H1 (cell line): ENCODE data around the gene ANP32A. TPM values are rescaled to one million over a fixed set of nuclear protein-coding genes. Genes with fewer than 3 reads are reported as not detected.

ENCODE experiments used
- CTCF ChIA-PET: fragments of 300-600 bp; sonication (Branson Sonifier 250); formaldehyde crosslinking; loops from one replicate; lab custom pipeline; 2021; ENCODE audit not compliant: partially characterized antibody; lab: Charles Lee
- POLR2A ChIA-PET: fragments of 300-600 bp; sonication (Branson Sonifier 250); formaldehyde crosslinking; loops from one replicate; lab custom pipeline; 2021; ENCODE audit warnings: inconsistent platforms; ENCODE audit not compliant: partially characterized antibody; lab: Charles Lee
- DNase-seq, 2 experiments: peaks; one replicate each; pipeline versions ENCODE4 v3.0.0 to v3.0.0-alpha.2; 2010 to 2022; ENCODE audit warnings: low spot score in 2 of 2, low read depth in 1 of 2, mixed read lengths in 1 of 2
- FAIRE-seq: peaks from 2 replicates; lab custom pipeline; 2011; peaks lifted over from hg19 to GRCh38; lab: Jason Lieb, UNC
- H2AFZ ChIP-seq: 2 replicates; pipeline ENCODE4 v1.8.1; 2012; ENCODE audit warnings: low read length, inconsistent platforms
- H2AK5ac ChIP-seq: 2 replicates; pipeline ENCODE4 v1.6.1; 2013; ENCODE audit warnings: low read depth, low read length
- H2BK120ac ChIP-seq: replicated peaks from 2 replicates; pipeline ENCODE3; 2013; ENCODE audit warnings: low read depth, low read length, inconsistent platforms
- H2BK12ac ChIP-seq: 2 replicates; pipeline ENCODE4 v1.6.1; 2013; ENCODE audit warnings: low read depth, low read length
- H2BK15ac ChIP-seq: 2 replicates; pipeline ENCODE4 v1.6.1; 2013; ENCODE audit warnings: low read length
- H2BK20ac ChIP-seq: 2 replicates; pipeline ENCODE4 v1.6.1; 2013; ENCODE audit warnings: low read length
- H2BK5ac ChIP-seq: 2 replicates; pipeline ENCODE4 v1.6.1; 2013; ENCODE audit warnings: low read depth, low read length
- H3K14ac ChIP-seq: 2 replicates; pipeline ENCODE4 v1.6.1; 2013; ENCODE audit warnings: inconsistent platforms; ENCODE audit not compliant: insufficient read length
- H3K18ac ChIP-seq: 2 replicates; pipeline ENCODE4 v1.6.1; 2013; ENCODE audit warnings: low read length; ENCODE audit errors: extremely low read depth
- H3K23ac ChIP-seq: 2 replicates; pipeline ENCODE4 v1.6.1; 2013; ENCODE audit warnings: inconsistent platforms; ENCODE audit not compliant: insufficient read length
- H3K23me2 ChIP-seq: 2 replicates; pipeline ENCODE4 v1.6.1; 2013; ENCODE audit warnings: low read depth, low read length
- H3K27ac ChIP-seq: 2 replicates; pipeline ENCODE4 v1.6.1; 2011; ENCODE audit warnings: low read depth, low read length, inconsistent platforms
- H3K27me3 ChIP-seq, 4 experiments: replicated peaks in 1 of 4; 1 replicate in 1 of 4; 2 replicates in 3 of 4; pipeline versions ENCODE4 v1.6.1 to v1.8.1; 2011 to 2013; ENCODE audit warnings: low read length in 3 of 4, mild to moderate bottlenecking in 3 of 4, inconsistent platforms in 2 of 4, mixed read lengths in 2 of 4, moderate library complexity in 1 of 4; ENCODE audit not compliant: control insufficient read depth in 3 of 4, insufficient read depth in 3 of 4; ENCODE audit errors: extremely low read depth in 1 of 4
- H3K36me3 ChIP-seq, 4 experiments: 2 replicates each; pipeline versions ENCODE4 v1.6.1 to v1.8.1; 2011 to 2013; ENCODE audit warnings: mild to moderate bottlenecking in 4 of 4, low read length in 3 of 4, moderate library complexity in 2 of 4, control low read depth in 1 of 4, inconsistent platforms in 1 of 4; ENCODE audit not compliant: insufficient read depth in 4 of 4, control insufficient read depth in 2 of 4
- H3K4ac ChIP-seq: replicated peaks from 2 replicates; pipeline ENCODE3; 2013; ENCODE audit warnings: low read length, low read depth, mixed read lengths, inconsistent platforms; ENCODE audit not compliant: insufficient read length
- H3K4me1 ChIP-seq, 4 experiments: replicated peaks in 1 of 4; 1 replicate in 1 of 4; 2 replicates in 3 of 4; pipeline versions ENCODE4 v1.6.1 to v1.8.1; 2011 to 2013; ENCODE audit warnings: low read length in 3 of 4, inconsistent platforms in 2 of 4, mixed read lengths in 1 of 4; ENCODE audit not compliant: insufficient read depth in 4 of 4, control insufficient read depth in 3 of 4
- H3K4me2 ChIP-seq, 2 experiments: 2 replicates each; pipeline versions ENCODE4 v1.6.1 to v1.8.1; 2011 to 2013; ENCODE audit warnings: low read depth in 2 of 2, low read length in 2 of 2, control low read depth in 1 of 2, inconsistent platforms in 1 of 2, mild to moderate bottlenecking in 1 of 2; ENCODE audit not compliant: insufficient read depth in 1 of 2
- H3K4me3 ChIP-seq, 4 experiments: fragments of 200-600, 300-600 bp in 1 of 4; sonication (generic), shearing (Covaris generic), sonication (Bioruptor Twin) in 1 of 4; 2 replicates each; pipeline versions ENCODE4 v1.5.1 to v1.8.1; 2011 to 2016; ENCODE audit warnings: low read length in 4 of 4, low read depth in 3 of 4, control low read depth in 2 of 4, inconsistent platforms in 2 of 4, mild to moderate bottlenecking in 2 of 4, mixed read lengths in 1 of 4, moderate library complexity in 1 of 4; ENCODE audit not compliant: insufficient read depth in 2 of 4; ENCODE audit errors: extremely low read depth in 1 of 4
- H3K56ac ChIP-seq: replicated peaks from 2 replicates; pipeline ENCODE3; 2013; ENCODE audit warnings: low read depth, mild to moderate bottlenecking, mixed read lengths, low read length, inconsistent platforms; ENCODE audit not compliant: insufficient read length
- H3K79me1 ChIP-seq: 2 replicates; pipeline ENCODE4 v1.6.1; 2013; ENCODE audit warnings: low read depth, low read length, control low read depth
- H3K79me2 ChIP-seq, 2 experiments: 2 replicates each; pipeline versions ENCODE4 v1.6.1 to v1.8.1; 2012 to 2013; ENCODE audit warnings: low read length in 2 of 2, mild to moderate bottlenecking in 2 of 2, inconsistent platforms in 1 of 2; ENCODE audit not compliant: insufficient read depth in 2 of 2, control insufficient read depth in 1 of 2
- H3K9ac ChIP-seq, 4 experiments: replicated peaks in 1 of 4; 1 replicate in 1 of 4; 2 replicates in 3 of 4; pipeline versions ENCODE4 v1.6.1 to v1.8.1; 2011 to 2013; ENCODE audit warnings: low read depth in 3 of 4, low read length in 3 of 4, control low read depth in 2 of 4, mild to moderate bottlenecking in 2 of 4, moderate library complexity in 2 of 4, inconsistent platforms in 1 of 4; ENCODE audit errors: extremely low read depth in 1 of 4
- H3K9me3 ChIP-seq, 2 experiments: 2 replicates each; pipeline versions ENCODE4 v1.6.1 to v1.8.1; 2012 to 2013; ENCODE audit warnings: mild to moderate bottlenecking in 2 of 2, moderate library complexity in 2 of 2, control low read depth in 1 of 2, inconsistent platforms in 1 of 2, low read depth in 1 of 2, low read length in 1 of 2, mixed read lengths in 1 of 2; ENCODE audit not compliant: insufficient read depth in 2 of 2
- H4K20me1 ChIP-seq, 2 experiments: replicated peaks in 1 of 2; 2 replicates each; pipeline versions ENCODE3 to v1.8.1; 2011 to 2013; ENCODE audit warnings: inconsistent platforms in 2 of 2, low read length in 2 of 2, mild to moderate bottlenecking in 1 of 2; ENCODE audit not compliant: insufficient read depth in 2 of 2, control insufficient read depth in 1 of 2
- H4K5ac ChIP-seq: 2 replicates; pipeline ENCODE4 v1.6.1; 2013; ENCODE audit warnings: low read length, low read depth, mixed read lengths, inconsistent platforms; ENCODE audit not compliant: insufficient read length
- H4K8ac ChIP-seq: 2 replicates; pipeline ENCODE4 v1.8.0; 2013; ENCODE audit warnings: mild to moderate bottlenecking, moderate library complexity, low read length, inconsistent platforms; ENCODE audit not compliant: insufficient read depth; ENCODE audit errors: extremely low read depth
- H4K91ac ChIP-seq: replicated peaks from 2 replicates; pipeline ENCODE3; 2013; ENCODE audit warnings: low read length, mixed read lengths, inconsistent platforms; ENCODE audit not compliant: insufficient read length
- BCL11A ChIP-seq, 2 experiments: IDR thresholded peaks; one replicate each; pipeline ENCODE4 v1.6.1; 2011; ENCODE audit warnings: low read depth in 2 of 2, low read length in 2 of 2, mild to moderate bottlenecking in 2 of 2
- PHF8 ChIP-seq: fragments of 200-600 bp; sonication (generic); conservative IDR thresholded peaks from 2 replicates; pipeline ENCODE4 v1.7.1; 2012; ENCODE audit warnings: low read depth, mild to moderate bottlenecking, inconsistent platforms, low read length, moderate library complexity
- RBBP5 ChIP-seq: IDR thresholded peaks from 2 replicates; pipeline ENCODE4 v1.7.1; 2012; ENCODE audit warnings: low read depth, mild to moderate bottlenecking, inconsistent platforms, low read length, moderate library complexity, borderline replicate concordance
- SIRT6 ChIP-seq: IDR thresholded peaks from one replicate; pipeline ENCODE4 v1.7.1; 2012; ENCODE audit warnings: low read length, inconsistent platforms
- SUZ12 ChIP-seq: fragments of 200-600 bp; sonication (generic); IDR thresholded peaks from 2 replicates; pipeline ENCODE4 v1.6.1; 2012; ENCODE audit warnings: mild to moderate bottlenecking, inconsistent platforms, low read length, moderate library complexity, mixed read lengths
- WGBS, 2 experiments: shearing (Covaris generic) in 1 of 2; methylation state at CpG; one replicate each; pipeline versions ENCODE4 v1.1.6 to v1.1.7; 2013 to 2015; ENCODE audit warnings: low lambda C conversion rate in 2 of 2, mixed read lengths in 2 of 2, inconsistent platforms in 1 of 2, low coverage in 1 of 2, missing lambda C conversion rate in 1 of 2; ENCODE audit not compliant: insufficient replicate concordance in 2 of 2, insufficient coverage in 1 of 2, insufficient read length in 1 of 2; ENCODE audit errors: extremely low coverage in 1 of 2, missing lambda C conversion rate in 1 of 2; 5-methylcytosine and 5-hydroxymethylcytosine counted together
- polyA plus RNA-seq, 7 experiments: library from polyadenylated mRNA; depleted of rRNA in 3 of 7; stranded (reverse) in 5 of 7; unstranded in 2 of 7; fragments of >200 nt in 5 of 7; fragments of 200-250 nt in 2 of 7; gene quantifications; 1 replicate in 5 of 7; 2 replicates in 1 of 7; 4 replicates in 1 of 7; pipeline versions ENCODE4 v1.2.1 to v1.2.3, GENCODE V29; 2011 to 2013; ENCODE audit warnings: missing spikeins in 2 of 7, mixed read lengths in 2 of 7
- total RNA-seq: library from RNA; stranded (reverse); fragmentation: NEBNext Ultra II Directional; extraction: Animal tissue kit (Norgen Biotek cat#: 25700); gene quantifications from 2 replicates; pipeline ENCODE4 v1.2.1, GENCODE V29; 2021
- TF ChIP-seq, protein P1 (sequence below): IDR thresholded peaks from 2 replicates; pipeline ENCODE4 v1.6.1; 2012; ENCODE audit warnings: inconsistent platforms

Gene ANP32A
- total and polyA plus RNA-seq, 2 of the 8 experiments (the other 6 are each of a cell fraction or from before 2014, with no cell fraction given) = 70.8 to 295 TPM

DNA sequence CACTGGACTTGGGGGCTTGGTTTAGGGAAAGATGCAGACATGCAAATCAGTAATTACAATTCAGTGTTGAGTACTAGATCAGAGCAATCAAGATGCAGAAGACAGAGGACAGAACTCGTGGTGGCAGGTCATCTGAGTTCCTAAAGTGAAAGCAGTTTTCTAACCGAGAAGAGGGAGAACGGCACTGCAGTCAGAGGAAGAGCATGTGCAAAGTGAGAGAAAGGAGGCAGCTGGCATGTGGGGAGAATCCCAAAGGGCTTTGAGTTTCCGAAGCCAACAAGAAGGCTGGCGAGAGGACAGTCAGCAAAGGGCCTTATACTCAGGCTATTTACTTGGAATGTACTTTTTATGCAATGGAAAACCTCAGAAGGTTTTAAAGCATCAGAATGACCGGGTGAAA lies 87.0 kb downstream of the ANP32A start:
- no peaks in the 10 kb centered on the region for H3K79me1 ChIP-seq
- no peak overlapping the region for H3K23ac ChIP-seq
- H2BK15ac ChIP-seq = no peak overlapping the region
- H3K9ac ChIP-seq = no peak overlapping the region
- no peak overlapping the region for H3K27ac ChIP-seq
- no peak overlapping the region for H2BK5ac ChIP-seq
- H3K79me2 ChIP-seq = no peaks in the 10 kb centered on the region
- H4K5ac ChIP-seq = no peak overlapping the region
- no peak overlapping the region for H4K8ac ChIP-seq
- H3K23me2 ChIP-seq = no peaks in the 10 kb centered on the region; the same call in 1 of the 2 replicates
- no peak overlapping the region for H2BK120ac ChIP-seq
- no peak overlapping the region for H3K4ac ChIP-seq
- WGBS, 2 experiments = 55% methylated on average over 6 of the region's 6 CpGs; no CpG with 5 or more reads in 1 of the 2 experiments
- no peak overlapping the region for H2BK20ac ChIP-seq
- no peak overlapping the region for H3K56ac ChIP-seq
- TF ChIP-seq SIRT6 (no peak), BCL11A (IDR thresholded peaks at IDR 0.05; ENCODE audit: low read depth in 2 of 2, low read length in 2 of 2) (no peak), RBBP5 (no peak), PHF8 (no peak), SUZ12 (no peak)
- TF ChIP-seq, protein P1, sequence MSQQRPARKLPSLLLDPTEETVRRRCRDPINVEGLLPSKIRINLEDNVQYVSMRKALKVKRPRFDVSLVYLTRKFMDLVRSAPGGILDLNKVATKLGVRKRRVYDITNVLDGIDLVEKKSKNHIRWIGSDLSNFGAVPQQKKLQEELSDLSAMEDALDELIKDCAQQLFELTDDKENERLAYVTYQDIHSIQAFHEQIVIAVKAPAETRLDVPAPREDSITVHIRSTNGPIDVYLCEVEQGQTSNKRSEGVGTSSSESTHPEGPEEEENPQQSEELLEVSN = no peak
- H2BK12ac ChIP-seq = no peak overlapping the region
- DNase-seq = no peak
- H2AFZ ChIP-seq = no peak overlapping the region
- no peak overlapping the region for H3K18ac ChIP-seq
- H2AK5ac ChIP-seq = no peak overlapping the region
- no peak overlapping the region for H4K91ac ChIP-seq
- no peak overlapping the region for H3K4me2 ChIP-seq
- ChIA-PET CTCF (no interaction called here), POLR2A (no interaction called here)
- no peaks in the 10 kb centered on the region; a peak in 1 of 7 replicates for H3K27me3 ChIP-seq
- no peak overlapping the region for H3K4me3 ChIP-seq
- no peaks in the 10 kb centered on the region for H4K20me1 ChIP-seq
- no peak overlapping the region for H3K14ac ChIP-seq
- no peaks in the 10 kb centered on the region for H3K36me3 ChIP-seq
- peaks cover 0 to 6% (median 2%) of the 10 kb centered on the region in 4 experiments; a peak in 4 of 7 replicates for H3K4me1 ChIP-seq
- H3K9me3 ChIP-seq = no peaks in the 10 kb centered on the region
- FAIRE-seq = no peak
